Measurements from ENCODE around the gene SCFD1.

- no peak for TF ChIP-seq CTCF (IDR thresholded peaks at IDR 0.05; ENCODE audit: low read length)
- no peak for TF ChIP-seq EZH2 (optimal IDR thresholded peaks at IDR 0.05; ENCODE audit: low read depth, low read length)
- no peak for TF ChIP-seq EZH2phosphoT487 (IDR thresholded peaks at IDR 0.05; ENCODE audit: low read length)
These were observed 141.8 kb downstream of the SCFD1 start for GRCh38 chr14:30763891-30764290.
